K562 (cell line): ENCODE results near the gene NRN1L. TPM values are rescaled to one million over a fixed set of nuclear protein-coding genes. Genes with fewer than 3 reads are reported as not detected.

ENCODE experiments used
- TAF9B ChIP-seq: fragments of 450-650 bp; IDR thresholded peaks from 2 replicates; pipeline ENCODE4 v1.6.1; 2018; ENCODE audit warnings: mild to moderate bottlenecking; ENCODE audit not compliant: partially characterized antibody
- ZFX ChIP-seq: sonication (generic); formaldehyde crosslinking; IDR thresholded peaks from 2 replicates; pipeline ENCODE4 v1.8.0; 2022; ENCODE audit warnings: mild to moderate bottlenecking, missing genetic modification reagents, moderate library complexity
- polyA plus RNA-seq, 8 experiments: library from polyadenylated mRNA; depleted of rRNA in 4 of 8; stranded (reverse) in 5 of 8; unstranded in 3 of 8; fragments of >200 nt; fragmentation: Nextera tagmentation in 2 of 8; fragmentation: Illumina TruSeq in 1 of 8; extraction: Ambion mirVana in 2 of 8; extraction: Trizol in 1 of 8; gene quantifications; 2 replicates each; pipeline versions ENCODE4 v1.2.1 to v1.2.3, GENCODE V29; 2011 to 2014; ENCODE audit warnings: inconsistent platforms in 1 of 8, missing spikeins in 1 of 8
- total RNA-seq, 7 experiments: library from RNA; depleted of rRNA in 6 of 7; stranded (reverse); fragments of >200 nt in 6 of 7; fragmentation: Illumina TruSeq in 2 of 7; extraction: Trizol in 2 of 7; gene quantifications; 2 replicates each; pipeline versions ENCODE4 v1.2.1 to v1.2.3, GENCODE V29; 2011 to 2021; ENCODE audit warnings: low replicate concordance in 1 of 7
- TF ChIP-seq, protein P1 (sequence below), 2 experiments: fragments of 450-650 bp; IDR thresholded peaks; 2 replicates each; pipeline ENCODE4 v1.6.1; 2016; ENCODE audit warnings: mild to moderate bottlenecking in 2 of 2, borderline replicate concordance in 1 of 2, low read depth in 1 of 2, moderate library complexity in 1 of 2

The NRN1L gene
- total and polyA plus RNA-seq, 9 of the 15 experiments (the other 6 are each of a cell fraction or from before 2014, with no cell fraction given), result 0.22 to 0.86 (median 0.61) TPM; not detected in 5

DNA sequence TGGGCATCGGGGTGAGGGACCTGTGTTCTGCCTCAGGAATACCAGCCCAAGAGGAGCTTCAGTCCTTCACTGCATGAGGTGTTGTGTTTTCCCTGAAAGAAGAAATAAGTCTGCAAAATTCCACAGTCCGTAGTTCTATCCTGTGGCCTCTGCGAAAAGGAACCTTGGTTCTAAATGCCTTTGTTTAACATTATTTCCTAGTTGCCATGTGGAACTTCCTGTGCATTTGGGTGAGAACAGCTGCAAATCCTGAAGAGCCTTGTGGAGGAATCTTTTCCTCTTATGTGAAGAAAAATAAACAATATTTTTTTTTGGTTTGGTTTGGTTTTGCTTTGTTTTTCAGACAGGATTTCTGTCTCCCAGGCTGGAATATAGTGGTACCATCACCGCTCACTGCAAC, 18.1 kb downstream of the NRN1L start (continued):
- TF ChIP-seq, protein P1, sequence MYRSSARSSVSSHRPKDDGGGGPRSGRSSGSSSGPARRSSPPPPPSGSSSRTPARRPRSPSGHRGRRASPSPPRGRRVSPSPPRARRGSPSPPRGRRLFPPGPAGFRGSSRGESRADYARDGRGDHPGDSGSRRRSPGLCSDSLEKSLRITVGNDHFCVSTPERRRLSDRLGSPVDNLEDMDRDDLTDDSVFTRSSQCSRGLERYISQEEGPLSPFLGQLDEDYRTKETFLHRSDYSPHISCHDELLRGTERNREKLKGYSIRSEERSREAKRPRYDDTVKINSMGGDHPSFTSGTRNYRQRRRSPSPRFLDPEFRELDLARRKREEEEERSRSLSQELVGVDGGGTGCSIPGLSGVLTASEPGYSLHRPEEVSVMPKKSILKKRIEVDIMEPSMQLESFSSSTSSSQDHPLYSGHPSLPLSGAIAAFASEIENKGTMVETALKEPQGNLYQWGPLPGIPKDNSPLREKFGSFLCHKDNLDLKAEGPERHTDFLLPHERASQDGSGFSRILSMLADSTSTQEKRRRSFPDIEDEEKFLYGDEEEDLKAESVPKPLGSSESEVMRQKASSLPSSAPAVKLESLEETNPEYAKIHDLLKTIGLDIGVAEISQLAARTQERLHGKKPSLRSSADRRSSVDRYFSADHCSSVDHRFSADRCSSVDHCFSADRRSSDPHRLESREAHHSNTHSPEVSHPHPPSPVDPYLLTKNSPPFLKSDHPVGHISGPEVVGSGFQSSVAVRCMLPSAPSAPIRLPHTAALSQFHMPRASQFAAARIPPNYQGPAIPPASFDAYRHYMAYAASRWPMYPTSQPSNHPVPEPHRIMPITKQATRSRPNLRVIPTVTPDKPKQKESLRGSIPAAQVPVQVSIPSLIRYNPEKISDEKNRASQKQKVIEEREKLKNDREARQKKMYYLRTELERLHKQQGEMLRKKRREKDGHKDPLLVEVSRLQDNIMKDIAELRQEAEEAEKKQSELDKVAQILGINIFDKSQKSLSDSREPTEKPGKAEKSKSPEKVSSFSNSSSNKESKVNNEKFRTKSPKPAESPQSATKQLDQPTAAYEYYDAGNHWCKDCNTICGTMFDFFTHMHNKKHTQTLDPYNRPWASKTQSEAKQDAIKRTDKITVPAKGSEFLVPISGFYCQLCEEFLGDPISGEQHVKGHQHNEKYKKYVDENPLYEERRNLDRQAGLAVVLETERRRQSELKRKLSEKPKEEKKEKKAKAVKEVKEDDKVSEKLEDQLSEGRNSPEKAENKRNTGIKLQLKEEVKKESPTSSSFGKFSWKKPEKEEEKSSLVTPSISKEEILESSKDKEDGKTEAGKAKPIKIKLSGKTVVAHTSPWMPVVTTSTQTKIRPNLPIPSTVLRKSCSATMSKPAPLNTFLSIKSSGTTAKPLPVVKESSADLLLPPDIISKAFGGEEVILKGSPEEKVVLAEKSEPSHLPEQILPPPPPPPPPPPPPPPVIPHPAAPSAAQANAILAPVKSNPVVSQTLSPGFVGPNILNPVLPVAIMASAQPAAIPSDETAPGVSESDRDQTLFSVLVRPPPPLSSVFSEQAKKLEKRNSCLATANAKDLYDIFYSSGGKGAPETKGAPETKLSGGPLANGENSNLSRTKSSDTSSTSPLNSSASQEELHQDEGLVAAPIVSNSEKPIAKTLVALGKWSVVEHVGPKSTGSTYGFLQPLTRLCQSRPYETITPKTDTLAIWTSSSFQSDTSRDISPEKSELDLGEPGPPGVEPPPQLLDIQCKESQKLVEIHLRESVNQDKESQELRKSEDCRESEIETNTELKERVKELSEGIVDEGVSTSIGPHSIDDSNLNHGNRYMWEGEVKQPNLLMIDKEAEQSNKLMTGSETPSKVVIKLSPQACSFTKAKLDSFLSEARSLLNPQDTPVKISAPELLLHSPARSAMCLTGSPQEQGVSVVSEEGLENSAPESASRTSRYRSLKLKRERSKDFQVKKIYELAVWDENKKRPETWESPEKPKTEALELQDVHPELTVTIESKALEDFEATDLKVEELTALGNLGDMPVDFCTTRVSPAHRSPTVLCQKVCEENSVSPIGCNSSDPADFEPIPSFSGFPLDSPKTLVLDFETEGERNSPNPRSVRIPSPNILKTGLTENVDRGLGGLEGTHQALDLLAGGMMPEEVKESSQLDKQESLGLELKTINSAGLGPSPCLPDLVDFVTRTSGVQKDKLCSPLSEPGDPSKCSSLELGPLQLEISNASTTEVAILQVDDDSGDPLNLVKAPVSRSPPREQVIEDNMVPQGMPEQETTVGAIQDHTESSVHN (IDR thresholded peaks at IDR 0.05; ENCODE audit: borderline replicate concordance in 1 of 2, low read depth in 1 of 2), result no peak
- TF ChIP-seq TAF9B, result no peak
- no peak for TF ChIP-seq ZFX (CRISPR knock-in tag)
- TF ChIP-seq, all 486 proteins: peak for 0
